GM19467 (cell line): ENCODE measurements around the gene CDIP1.

Experiments
- ATAC-seq: cut with Tn5 transposase; IDR thresholded peaks from one replicate; pipeline ENCODE4 v1.9.1; 2021; ENCODE audit warnings: mild to moderate bottlenecking, moderate library complexity; ENCODE audit not compliant: unreplicated experiment

Gene CDIP1

GRCh38 chr16:4515611-4516233, 22.9 kb downstream of the CDIP1 start:
- ATAC-seq = no peak

- ATAC-seq = no peak
These were observed 24.0 kb downstream of the CDIP1 start for GRCh38 chr16:4514606-4515005.

GRCh38 chr16:4513881-4514280, 24.7 kb downstream of the CDIP1 start:
- ATAC-seq = no peak

- no peak for ATAC-seq
These were observed 25.3 kb downstream of the CDIP1 start for GRCh38 chr16:4513086-4513860.

GRCh38 chr16:4512473-4512872, 26.1 kb downstream of the CDIP1 start:
- no peak for ATAC-seq

- no peak for ATAC-seq
These were observed 27.0 kb downstream of the CDIP1 start for GRCh38 chr16:4511441-4512082.

GRCh38 chr16:4510747-4511426, 27.7 kb downstream of the CDIP1 start:
- no peak for ATAC-seq

GRCh38 chr16:4510131-4510530, 28.4 kb downstream of the CDIP1 start:
- no peak for ATAC-seq

- ATAC-seq = no peak
These were observed 29.2 kb downstream of the CDIP1 start for GRCh38 chr16:4509420-4509819.

- no peak for ATAC-seq
These were observed 29.8 kb downstream of the CDIP1 start for GRCh38 chr16:4508806-4509205.

GRCh38 chr16:4507588-4508345, 30.8 kb downstream of the CDIP1 start:
- no peak for ATAC-seq

GRCh38 chr16:4506450-4506849, 32.1 kb downstream of the CDIP1 start:
- no peak for ATAC-seq

GRCh38 chr16:4505356-4506147, 33.0 kb downstream of the CDIP1 start:
- peak; percentile 71 for ATAC-seq

- ATAC-seq = no peak
These were observed 37.5 kb downstream of the CDIP1 start for GRCh38 chr16:4501071-4501478.

GRCh38 chr16:4500272-4500671, 38.3 kb downstream of the CDIP1 start:
- ATAC-seq = no peak

- ATAC-seq = no peak
These were observed 39.4 kb downstream of the CDIP1 start for GRCh38 chr16:4499196-4499555.

GRCh38 chr16:4498546-4499195, 39.9 kb downstream of the CDIP1 start:
- no peak for ATAC-seq

- no peak for ATAC-seq
These were observed 42.3 kb downstream of the CDIP1 start for GRCh38 chr16:4496305-4496704.

- no peak for ATAC-seq
These were observed 42.8 kb downstream of the CDIP1 start for GRCh38 chr16:4495766-4496165.
